ENCODE data around the gene C16orf96.

C16orf96 gene

DNA sequence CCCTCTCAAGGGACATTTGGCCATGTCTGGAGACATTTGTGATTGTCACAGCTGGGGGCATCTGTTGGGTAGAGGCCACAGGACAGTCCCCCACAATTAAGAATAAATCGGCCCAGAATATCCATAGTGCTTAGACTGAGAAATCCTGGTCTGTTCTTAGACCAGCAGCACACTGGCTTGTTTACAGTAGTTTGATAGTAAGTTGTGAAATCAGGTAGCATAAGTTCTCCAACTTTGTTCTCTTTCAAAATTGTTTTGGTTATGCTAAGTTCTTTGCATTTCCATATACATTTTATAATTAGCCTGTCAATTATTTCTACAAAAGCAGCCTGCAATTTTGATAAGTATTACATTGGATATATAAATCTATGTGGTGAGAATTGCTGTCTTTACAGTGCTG lies 75.3 kb downstream of the C16orf96 start:
- H3K27ac ChIP-seq, result no peak overlapping the region
- TF ChIP-seq ZFX (IDR thresholded peaks at IDR 0.05), result no peak
- TF ChIP-seq, protein P1, sequence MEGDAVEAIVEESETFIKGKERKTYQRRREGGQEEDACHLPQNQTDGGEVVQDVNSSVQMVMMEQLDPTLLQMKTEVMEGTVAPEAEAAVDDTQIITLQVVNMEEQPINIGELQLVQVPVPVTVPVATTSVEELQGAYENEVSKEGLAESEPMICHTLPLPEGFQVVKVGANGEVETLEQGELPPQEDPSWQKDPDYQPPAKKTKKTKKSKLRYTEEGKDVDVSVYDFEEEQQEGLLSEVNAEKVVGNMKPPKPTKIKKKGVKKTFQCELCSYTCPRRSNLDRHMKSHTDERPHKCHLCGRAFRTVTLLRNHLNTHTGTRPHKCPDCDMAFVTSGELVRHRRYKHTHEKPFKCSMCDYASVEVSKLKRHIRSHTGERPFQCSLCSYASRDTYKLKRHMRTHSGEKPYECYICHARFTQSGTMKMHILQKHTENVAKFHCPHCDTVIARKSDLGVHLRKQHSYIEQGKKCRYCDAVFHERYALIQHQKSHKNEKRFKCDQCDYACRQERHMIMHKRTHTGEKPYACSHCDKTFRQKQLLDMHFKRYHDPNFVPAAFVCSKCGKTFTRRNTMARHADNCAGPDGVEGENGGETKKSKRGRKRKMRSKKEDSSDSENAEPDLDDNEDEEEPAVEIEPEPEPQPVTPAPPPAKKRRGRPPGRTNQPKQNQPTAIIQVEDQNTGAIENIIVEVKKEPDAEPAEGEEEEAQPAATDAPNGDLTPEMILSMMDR (conservative IDR thresholded peaks at IDR 0.05), result no peak

DNA sequence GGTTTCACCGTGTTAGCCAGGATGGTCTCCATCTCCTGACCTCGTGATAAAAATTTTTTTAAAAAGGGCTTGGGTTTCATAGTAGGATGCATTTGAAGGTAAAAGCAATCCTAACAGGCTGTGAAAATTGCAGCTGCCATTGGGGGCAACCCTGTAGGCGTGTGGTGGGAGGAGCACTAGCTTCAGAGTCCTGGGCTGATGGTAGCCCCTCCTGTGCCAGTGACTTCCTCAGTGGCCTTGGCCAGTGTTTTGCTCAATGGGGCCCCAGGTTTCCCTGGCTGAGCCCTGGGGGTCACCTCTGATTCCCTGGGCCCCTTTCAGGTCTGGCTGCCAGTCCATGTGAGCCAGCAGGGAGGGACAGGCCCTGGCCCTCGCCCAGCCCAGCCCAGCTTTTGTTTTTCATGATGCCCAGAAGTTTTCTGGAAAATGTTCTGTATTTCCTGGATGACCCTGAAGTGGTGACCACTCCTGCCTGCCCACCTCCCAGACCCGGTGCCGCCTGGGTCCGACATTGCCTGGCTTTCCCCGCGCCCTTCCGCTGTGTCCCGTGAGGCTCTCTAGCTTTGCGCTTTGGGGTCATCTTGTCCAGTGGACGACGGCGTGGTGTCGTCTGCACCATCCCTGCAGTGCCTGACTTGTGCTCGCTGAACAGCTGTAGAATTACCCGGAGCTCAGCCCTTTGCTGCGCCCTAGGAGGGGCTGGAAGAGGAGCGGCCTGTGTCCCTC lies 77.9 kb downstream of the C16orf96 start:
- no peak for TF ChIP-seq ZFX (IDR thresholded peaks at IDR 0.05)
- TF ChIP-seq, protein P1 (conservative IDR thresholded peaks at IDR 0.05), result no peak
- H3K27ac ChIP-seq, result no peak overlapping the region

DNA sequence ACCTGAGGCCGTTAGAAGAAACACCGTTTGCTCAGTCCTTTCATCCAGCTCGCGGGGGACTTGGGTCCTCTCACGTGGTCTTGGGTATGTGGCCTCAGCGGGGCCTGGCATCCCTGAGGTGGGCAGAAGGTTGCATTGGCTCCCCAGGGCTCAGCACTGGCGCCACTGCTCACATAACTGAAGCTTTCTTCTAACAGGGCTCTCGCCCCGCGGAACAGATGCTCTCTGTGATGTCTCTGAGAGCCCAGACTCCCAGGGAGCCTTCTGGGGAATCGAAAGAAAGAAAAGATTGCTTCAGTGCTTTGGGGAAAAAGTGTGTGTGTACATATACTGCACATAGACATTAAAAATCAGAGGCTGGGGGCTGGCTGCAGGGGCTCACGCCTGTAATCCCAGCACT lies 78.6 kb downstream of the C16orf96 start:
- H3K27ac ChIP-seq, result no peak overlapping the region
- TF ChIP-seq, protein P1 (conservative IDR thresholded peaks at IDR 0.05), result no peak
- TF ChIP-seq ZFX (IDR thresholded peaks at IDR 0.05), result no peak

DNA sequence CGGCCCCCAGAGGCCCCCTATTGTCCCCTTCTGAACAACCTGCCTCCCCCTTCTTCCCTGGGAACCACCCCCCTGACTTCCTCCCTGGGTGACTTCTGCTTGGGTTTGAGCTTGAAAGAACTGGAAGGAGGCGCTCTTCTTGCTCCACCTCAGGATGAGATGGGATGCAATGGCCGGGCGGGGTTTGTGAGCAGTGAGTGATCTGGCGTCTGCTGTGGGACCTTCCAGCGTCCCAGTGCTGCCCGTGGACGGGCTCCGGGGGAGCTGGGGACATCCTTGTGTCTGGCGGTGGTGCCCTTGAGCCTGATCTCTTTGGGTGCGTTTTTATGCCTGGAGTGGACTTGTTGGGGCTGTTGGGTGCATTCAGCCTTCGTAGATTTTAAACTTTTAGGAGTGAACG lies 80.1 kb downstream of the C16orf96 start:
- no peak for TF ChIP-seq ZFX (IDR thresholded peaks at IDR 0.05)
- TF ChIP-seq, protein P1 (conservative IDR thresholded peaks at IDR 0.05), result no peak

DNA sequence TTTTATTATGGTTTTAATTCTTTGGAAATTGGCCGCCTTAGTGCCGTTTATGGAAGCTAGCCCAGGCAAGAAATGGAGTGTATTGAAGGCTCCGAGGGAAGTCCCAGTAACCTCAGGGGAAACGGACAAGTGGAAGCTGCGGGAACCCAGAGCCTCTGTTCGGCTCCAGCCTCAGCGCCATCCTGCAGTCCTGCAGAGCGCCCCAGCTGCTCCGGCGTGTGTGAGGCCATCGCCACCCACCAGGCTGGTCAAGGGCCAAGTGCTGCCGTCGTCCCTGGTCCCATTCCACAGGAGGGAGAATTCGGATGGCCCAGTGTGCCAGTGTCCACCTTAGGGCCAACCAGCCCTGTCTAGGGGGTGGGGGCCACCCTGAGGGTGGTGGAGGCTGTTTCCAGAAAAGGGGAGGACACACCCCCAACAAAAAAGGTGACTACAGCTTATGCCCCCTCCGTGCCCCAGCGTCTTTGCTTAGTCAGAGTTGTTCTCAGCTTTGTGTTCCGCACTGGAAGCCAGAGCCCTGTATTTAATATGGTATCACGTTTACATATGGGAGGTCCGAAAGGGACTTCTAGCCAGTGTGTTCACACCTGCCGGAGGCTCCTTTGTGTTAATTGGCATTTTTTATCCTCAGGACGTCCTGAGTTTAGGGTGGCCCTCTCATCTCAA lies 81.5 kb downstream of the C16orf96 start:
- no peak for TF ChIP-seq ZFX (IDR thresholded peaks at IDR 0.05)
- TF ChIP-seq, protein P1 (conservative IDR thresholded peaks at IDR 0.05), result no peak

More for the DNA sequence above, 80.1 kb downstream of the C16orf96 start:
- no peak overlapping the region for H3K27ac ChIP-seq

DNA sequence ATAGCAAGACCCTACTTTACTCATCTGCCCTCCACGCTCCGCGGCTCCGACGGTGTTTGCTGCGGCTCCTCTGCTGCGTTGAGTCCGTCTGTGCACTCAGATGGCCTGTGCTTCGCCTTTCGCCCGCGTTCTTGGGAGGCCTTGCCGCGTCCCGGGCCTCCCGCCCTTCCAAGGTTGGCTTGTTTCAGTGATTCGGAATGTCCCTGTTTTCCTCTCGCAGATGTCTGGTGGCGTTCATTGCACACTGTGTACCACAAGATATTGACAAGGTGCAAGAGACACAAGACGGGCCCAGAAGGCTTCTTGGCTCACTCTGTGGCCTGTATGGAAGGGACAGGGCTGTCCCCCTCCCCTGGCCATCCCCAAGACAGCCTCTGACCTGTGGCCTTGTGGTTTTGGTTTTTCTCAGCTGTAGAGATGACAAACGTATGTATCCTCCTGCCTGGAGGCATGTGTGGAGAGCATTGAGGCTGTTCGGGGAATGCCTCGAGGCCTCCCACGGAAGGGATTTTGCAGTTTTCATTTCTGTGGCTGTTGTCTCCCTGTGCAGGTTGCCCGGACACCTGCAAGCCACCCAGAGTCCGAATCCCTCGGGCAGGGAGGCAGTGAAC lies 83.9 kb downstream of the C16orf96 start:
- no peak for TF ChIP-seq ZFX (IDR thresholded peaks at IDR 0.05)
- TF ChIP-seq, protein P1 (conservative IDR thresholded peaks at IDR 0.05), result no peak
- H3K27ac ChIP-seq, result no peak overlapping the region

More for the DNA sequence above, 81.5 kb downstream of the C16orf96 start:
- H3K27ac ChIP-seq, result no peak overlapping the region

Measured in C4-2B (cell line).